HCT116 (cell line): ENCODE measurements around the gene VAV2. TPM values are rescaled to one million over a fixed set of nuclear protein-coding genes. Genes with fewer than 3 reads are reported as not detected.

Experiments
- ATAC-seq: fragments of 200-7000 bp; cut with Tn5 transposase; 2 replicates; pipeline ENCODE4 v1.9.1; 2020; ENCODE audit warnings: mild to moderate bottlenecking, moderate library complexity
- BruUV-seq: library from RNA; stranded (reverse); fragments of 400-500 nt; replicated peaks from 2 replicates; lab custom pipeline; 2021; lab: Mats Ljungman, UMichigan
- CTCF ChIA-PET: fragments of 300-600 bp; sonication (Branson Sonifier 250); formaldehyde crosslinking; loops from one replicate; lab custom pipeline; 2021; ENCODE audit warnings: antibody characterized with exemption; lab: Charles Lee
- POLR2A ChIA-PET: fragments of 300-600, 350-600 bp; sonication (Branson Sonifier 250); formaldehyde crosslinking; loops from one replicate; lab custom pipeline; 2021; ENCODE audit warnings: antibody characterized with exemption; lab: Charles Lee
- RAD21 ChIA-PET, 2 experiments: fragments of 300-600 bp; sonication (Branson Sonifier 250); formaldehyde crosslinking; loops; one replicate each; lab custom pipeline; 2023; ENCODE audit warnings: low total read pairs in 2 of 2; ENCODE audit not compliant: uncharacterized antibody in 2 of 2, unreplicated experiment in 2 of 2, low non-redundant PET in 1 of 2; lab: Charles Lee
- DNase-seq: peaks from one replicate; pipeline ENCODE4 v3.0.0-alpha.2; 2010; ENCODE audit warnings: low read depth, low spot score
- H2AFZ ChIP-seq: fragments of 200-600 bp; shearing (Covaris generic), sonication (generic); 2 replicates; pipeline ENCODE4 v1.6.1; 2017; ENCODE audit warnings: low read depth, mixed run types, mixed read lengths, antibody characterized with exemption, low read length; ENCODE audit not compliant: poor library complexity, severe bottlenecking
- H3K27ac ChIP-seq: 2 replicates; pipeline ENCODE4 v1.5.1; 2012; ENCODE audit warnings: low read depth, low read length
- H3K27me3 ChIP-seq: fragments of 200-600 bp; sonication (generic); 2 replicates; pipeline ENCODE4 v1.6.1; 2016; ENCODE audit warnings: mixed run types, low read length, mixed read lengths; ENCODE audit not compliant: insufficient read depth
- H3K36me3 ChIP-seq, 2 experiments: fragments of 200-500 bp in 1 of 2; fragments of 200-600 bp in 1 of 2; sonication (Bioruptor generic) in 1 of 2; sonication (generic) in 1 of 2; 2 replicates each; pipeline versions ENCODE4 v1.5.1 to v1.6.1; 2014 to 2016; ENCODE audit warnings: low read length in 2 of 2, inconsistent platforms in 1 of 2, mixed read lengths in 1 of 2, mixed run types in 1 of 2; ENCODE audit not compliant: insufficient read depth in 2 of 2, control insufficient read depth in 1 of 2
- H3K4me1 ChIP-seq, 2 experiments: fragments of 200-600 bp in 1 of 2; sonication (generic) in 1 of 2; 2 replicates each; pipeline versions ENCODE4 v1.5.1 to v1.6.1; 2012 to 2017; ENCODE audit warnings: low read length in 2 of 2, inconsistent platforms in 1 of 2, mild to moderate bottlenecking in 1 of 2, mixed read lengths in 1 of 2, mixed run types in 1 of 2, moderate library complexity in 1 of 2; ENCODE audit not compliant: insufficient read depth in 2 of 2, control insufficient read depth in 1 of 2
- H3K4me2 ChIP-seq: fragments of 200-600 bp; sonication (generic); 2 replicates; pipeline ENCODE4 v1.6.1; 2017; ENCODE audit warnings: mixed run types, low read length, mixed read lengths
- H3K4me3 ChIP-seq, 2 experiments: fragments of 200-600 bp in 1 of 2; sonication (generic) in 1 of 2; replicated peaks in 1 of 2; 2 replicates each; pipeline ENCODE4 v1.5.1; 2011 to 2016; ENCODE audit warnings: low read length in 2 of 2, control low read depth in 1 of 2, low read depth in 1 of 2, mild to moderate bottlenecking in 1 of 2, mixed read lengths in 1 of 2, mixed run types in 1 of 2
- H3K79me2 ChIP-seq: fragments of 200-600 bp; sonication (generic); 2 replicates; pipeline ENCODE4 v1.6.1; 2017; ENCODE audit warnings: mild to moderate bottlenecking, mixed run types, low read length, moderate library complexity, mixed read lengths; ENCODE audit not compliant: insufficient read depth
- H3K9ac ChIP-seq: fragments of 200-600 bp; sonication (generic); 2 replicates; pipeline ENCODE4 v1.6.1; 2016; ENCODE audit warnings: low read length, mixed read lengths
- H3K9me2 ChIP-seq: fragments of 200-600 bp; sonication (generic), shearing (Covaris generic); 2 replicates; pipeline ENCODE4 v1.6.1; 2017; ENCODE audit warnings: mixed run types, mild to moderate bottlenecking, moderate library complexity; ENCODE audit not compliant: insufficient read depth
- H3K9me3 ChIP-seq, 2 experiments: fragments of 200-500 bp in 1 of 2; fragments of 200-600 bp in 1 of 2; sonication (Bioruptor generic) in 1 of 2; sonication (generic) in 1 of 2; 2 replicates each; pipeline ENCODE4 v1.6.1; 2014 to 2017; ENCODE audit warnings: low read length in 2 of 2, mixed read lengths in 2 of 2, inconsistent platforms in 1 of 2, low read depth in 1 of 2, mild to moderate bottlenecking in 1 of 2, mixed run types in 1 of 2, moderate library complexity in 1 of 2; ENCODE audit not compliant: control insufficient read depth in 1 of 2, insufficient read depth in 1 of 2
- H4K20me1 ChIP-seq: fragments of 200-600 bp; sonication (generic), shearing (Covaris generic); 2 replicates; pipeline ENCODE4 v1.6.1; 2017; ENCODE audit warnings: mixed run types, mild to moderate bottlenecking, moderate library complexity; ENCODE audit not compliant: insufficient read depth
- CBX3 ChIP-seq: IDR thresholded peaks from 2 replicates; pipeline ENCODE4 v1.6.1; 2012; ENCODE audit warnings: low read depth
- EGR1 ChIP-seq: IDR thresholded peaks from 2 replicates; pipeline ENCODE4 v1.6.1; 2012; ENCODE audit warnings: low read depth
- EZH2phosphoT487 ChIP-seq: fragments of 200-600 bp; IDR thresholded peaks from 2 replicates; pipeline ENCODE4 v1.6.1; 2018; ENCODE audit warnings: antibody characterized with exemption, borderline replicate concordance
- FOSL1 ChIP-seq: IDR thresholded peaks from 2 replicates; pipeline ENCODE4 v1.6.1; 2012; ENCODE audit warnings: low read depth
- JUND ChIP-seq: IDR thresholded peaks from 2 replicates; pipeline ENCODE4 v1.6.1; 2012
- POLR2A ChIP-seq: IDR thresholded peaks from 2 replicates; pipeline ENCODE4 v1.7.0; 2011; ENCODE audit warnings: borderline replicate concordance; ENCODE audit not compliant: insufficient read depth, insufficient read length; ENCODE audit errors: extremely low read depth
- POLR2AphosphoS5 ChIP-seq: IDR thresholded peaks from 2 replicates; pipeline ENCODE4 v1.6.1; 2011; ENCODE audit warnings: mild to moderate bottlenecking, low read depth, low read length, moderate library complexity
- RAD21 ChIP-seq: IDR thresholded peaks from 2 replicates; pipeline ENCODE4 v1.6.1; 2012; ENCODE audit warnings: low read depth, mild to moderate bottlenecking
- SRF ChIP-seq: IDR thresholded peaks from 2 replicates; pipeline ENCODE4 v1.6.1; 2012; ENCODE audit warnings: low read depth
- TCF7L2 ChIP-seq: IDR thresholded peaks from 2 replicates; pipeline ENCODE4 v1.7.0; 2011; ENCODE audit warnings: borderline replicate concordance, inconsistent platforms; ENCODE audit not compliant: insufficient read depth, insufficient read length; ENCODE audit errors: extremely low read depth
- YY1 ChIP-seq: IDR thresholded peaks from 2 replicates; pipeline ENCODE4 v1.6.1; 2011; ENCODE audit warnings: low read length, low read depth, moderate library complexity, mild to moderate bottlenecking; ENCODE audit not compliant: insufficient replicate concordance; ENCODE audit errors: extremely low read depth
- ZBTB33 ChIP-seq: IDR thresholded peaks from 2 replicates; pipeline ENCODE4 v1.6.1; 2011; ENCODE audit warnings: mild to moderate bottlenecking, low read length, moderate library complexity; ENCODE audit not compliant: insufficient replicate concordance; ENCODE audit errors: extremely low read depth
- ZFX ChIP-seq: fragments of 450-650 bp; IDR thresholded peaks from 2 replicates; pipeline ENCODE4 v1.6.1; 2017
- ZNF274 ChIP-seq: fragments of 200-500 bp; sonication (Bioruptor generic); IDR thresholded peaks from 2 replicates; pipeline ENCODE4 v1.6.1; 2014; ENCODE audit warnings: mild to moderate bottlenecking, low read depth, low read length, inconsistent platforms
- intact Hi-C: fragments of 100-400 bp; cut with micrococcal nuclease; formaldehyde crosslinking; loops from 2 replicates; pipeline ENCODE4 v1.10.0; 2022
- total RNA-seq: library from RNA; stranded (reverse); gene quantifications from one replicate; pipeline ENCODE4 v1.2.1, GENCODE V29; 2021; ENCODE audit not compliant: unreplicated experiment
- TF ChIP-seq, protein P1 (sequence below), 3 experiments: fragments of 200-600 bp in 1 of 3; sonication (generic) in 1 of 3; IDR thresholded peaks in 2 of 3; conservative IDR thresholded peaks in 1 of 3; 2 replicates each; pipeline ENCODE4 v1.5.1; 2012 to 2017; ENCODE audit warnings: low read depth in 2 of 3, low read length in 2 of 3, antibody characterized with exemption in 1 of 3, borderline replicate concordance in 1 of 3, control low read depth in 1 of 3, mild to moderate bottlenecking in 1 of 3, mixed read lengths in 1 of 3, mixed run types in 1 of 3, moderate library complexity in 1 of 3; ENCODE audit not compliant: insufficient read depth in 1 of 3
- TF ChIP-seq, protein P2 (sequence below): IDR thresholded peaks from 2 replicates; pipeline ENCODE4 v1.6.1; 2012
- TF ChIP-seq, protein P3 (sequence below): IDR thresholded peaks from 2 replicates; pipeline ENCODE4 v1.6.1; 2012; ENCODE audit warnings: low read depth

VAV2 gene
- total RNA-seq, 1 experiment from 2014 or later, result 33.2 TPM

- POLR2A ChIA-PET, result no interaction called here
- no peaks in the 10 kb centered on the region for H4K20me1 ChIP-seq
Observed at GRCh38 chr9:134028076-134028475, 36.0 kb upstream of the VAV2 start.

More at GRCh38 chr9:134028076-134028475, 36.0 kb upstream of the VAV2 start:
- H3K9me2 ChIP-seq, result no peaks in the 10 kb centered on the region
- no peak for DNase-seq
- H3K79me2 ChIP-seq, result no peaks in the 10 kb centered on the region; the same call in 1 of the 2 replicates
- no peak overlapping the region for H3K27ac ChIP-seq
- H3K9ac ChIP-seq, result no peak overlapping the region
- peaks cover 3 to 17% of the 10 kb centered on the region in 2 experiments; a peak in 3 of 4 replicates for H3K4me1 ChIP-seq
- H3K27me3 ChIP-seq, result no peaks in the 10 kb centered on the region
- TF ChIP-seq POLR2AphosphoS5 (no peak), TCF7L2 (no peak), JUND (no peak), YY1 (no peak), CBX3 (no peak), SRF (no peak), RAD21 (no peak), FOSL1 (no peak), EZH2phosphoT487 (no peak), ZFX (no peak), POLR2A (no peak), ZNF274 (no peak), ZBTB33 (no peak), EGR1 (no peak)
- TF ChIP-seq, protein P1, sequence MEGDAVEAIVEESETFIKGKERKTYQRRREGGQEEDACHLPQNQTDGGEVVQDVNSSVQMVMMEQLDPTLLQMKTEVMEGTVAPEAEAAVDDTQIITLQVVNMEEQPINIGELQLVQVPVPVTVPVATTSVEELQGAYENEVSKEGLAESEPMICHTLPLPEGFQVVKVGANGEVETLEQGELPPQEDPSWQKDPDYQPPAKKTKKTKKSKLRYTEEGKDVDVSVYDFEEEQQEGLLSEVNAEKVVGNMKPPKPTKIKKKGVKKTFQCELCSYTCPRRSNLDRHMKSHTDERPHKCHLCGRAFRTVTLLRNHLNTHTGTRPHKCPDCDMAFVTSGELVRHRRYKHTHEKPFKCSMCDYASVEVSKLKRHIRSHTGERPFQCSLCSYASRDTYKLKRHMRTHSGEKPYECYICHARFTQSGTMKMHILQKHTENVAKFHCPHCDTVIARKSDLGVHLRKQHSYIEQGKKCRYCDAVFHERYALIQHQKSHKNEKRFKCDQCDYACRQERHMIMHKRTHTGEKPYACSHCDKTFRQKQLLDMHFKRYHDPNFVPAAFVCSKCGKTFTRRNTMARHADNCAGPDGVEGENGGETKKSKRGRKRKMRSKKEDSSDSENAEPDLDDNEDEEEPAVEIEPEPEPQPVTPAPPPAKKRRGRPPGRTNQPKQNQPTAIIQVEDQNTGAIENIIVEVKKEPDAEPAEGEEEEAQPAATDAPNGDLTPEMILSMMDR (IDR thresholded peaks at IDR 0.05 in 2 of 3, conservative IDR thresholded peaks at IDR 0.05 in 1 of 3; ENCODE audit: borderline replicate concordance in 1 of 3, insufficient read depth in 1 of 3, low read depth in 2 of 3, low read length in 2 of 3), result no peak
- TF ChIP-seq, protein P2, sequence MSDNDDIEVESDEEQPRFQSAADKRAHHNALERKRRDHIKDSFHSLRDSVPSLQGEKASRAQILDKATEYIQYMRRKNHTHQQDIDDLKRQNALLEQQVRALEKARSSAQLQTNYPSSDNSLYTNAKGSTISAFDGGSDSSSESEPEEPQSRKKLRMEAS, result no peak
- TF ChIP-seq, protein P3, sequence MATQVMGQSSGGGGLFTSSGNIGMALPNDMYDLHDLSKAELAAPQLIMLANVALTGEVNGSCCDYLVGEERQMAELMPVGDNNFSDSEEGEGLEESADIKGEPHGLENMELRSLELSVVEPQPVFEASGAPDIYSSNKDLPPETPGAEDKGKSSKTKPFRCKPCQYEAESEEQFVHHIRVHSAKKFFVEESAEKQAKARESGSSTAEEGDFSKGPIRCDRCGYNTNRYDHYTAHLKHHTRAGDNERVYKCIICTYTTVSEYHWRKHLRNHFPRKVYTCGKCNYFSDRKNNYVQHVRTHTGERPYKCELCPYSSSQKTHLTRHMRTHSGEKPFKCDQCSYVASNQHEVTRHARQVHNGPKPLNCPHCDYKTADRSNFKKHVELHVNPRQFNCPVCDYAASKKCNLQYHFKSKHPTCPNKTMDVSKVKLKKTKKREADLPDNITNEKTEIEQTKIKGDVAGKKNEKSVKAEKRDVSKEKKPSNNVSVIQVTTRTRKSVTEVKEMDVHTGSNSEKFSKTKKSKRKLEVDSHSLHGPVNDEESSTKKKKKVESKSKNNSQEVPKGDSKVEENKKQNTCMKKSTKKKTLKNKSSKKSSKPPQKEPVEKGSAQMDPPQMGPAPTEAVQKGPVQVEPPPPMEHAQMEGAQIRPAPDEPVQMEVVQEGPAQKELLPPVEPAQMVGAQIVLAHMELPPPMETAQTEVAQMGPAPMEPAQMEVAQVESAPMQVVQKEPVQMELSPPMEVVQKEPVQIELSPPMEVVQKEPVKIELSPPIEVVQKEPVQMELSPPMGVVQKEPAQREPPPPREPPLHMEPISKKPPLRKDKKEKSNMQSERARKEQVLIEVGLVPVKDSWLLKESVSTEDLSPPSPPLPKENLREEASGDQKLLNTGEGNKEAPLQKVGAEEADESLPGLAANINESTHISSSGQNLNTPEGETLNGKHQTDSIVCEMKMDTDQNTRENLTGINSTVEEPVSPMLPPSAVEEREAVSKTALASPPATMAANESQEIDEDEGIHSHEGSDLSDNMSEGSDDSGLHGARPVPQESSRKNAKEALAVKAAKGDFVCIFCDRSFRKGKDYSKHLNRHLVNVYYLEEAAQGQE, result no peak
- TF ChIP-seq, all 23 proteins: peak for 0
- intact Hi-C loops, result no loop called here
- ChIA-PET CTCF (no interaction called here), RAD21 (no interaction called here)
- Histone ChIP-seq H3K4me3 (no peak overlapping the region), H3K4me2 (no peak overlapping the region), H3K36me3 (peaks cover 5 to 6% of the 10 kb centered on the region in 2 experiments; a peak in 2 of 4 replicates), H2AFZ (no peak overlapping the region), H3K9me3 (no peaks in the 10 kb centered on the region)
- ATAC-seq, result no peak
- no TSS peak for BruUV-seq
